ENCODE measurements around the gene ZBTB24. TPM values are rescaled to one million over a fixed set of nuclear protein-coding genes. Genes with fewer than 3 reads are reported as not detected.

The ZBTB24 gene
- total RNA-seq, 1 donor from 2014 or later, result 16.3 TPM

DNA sequence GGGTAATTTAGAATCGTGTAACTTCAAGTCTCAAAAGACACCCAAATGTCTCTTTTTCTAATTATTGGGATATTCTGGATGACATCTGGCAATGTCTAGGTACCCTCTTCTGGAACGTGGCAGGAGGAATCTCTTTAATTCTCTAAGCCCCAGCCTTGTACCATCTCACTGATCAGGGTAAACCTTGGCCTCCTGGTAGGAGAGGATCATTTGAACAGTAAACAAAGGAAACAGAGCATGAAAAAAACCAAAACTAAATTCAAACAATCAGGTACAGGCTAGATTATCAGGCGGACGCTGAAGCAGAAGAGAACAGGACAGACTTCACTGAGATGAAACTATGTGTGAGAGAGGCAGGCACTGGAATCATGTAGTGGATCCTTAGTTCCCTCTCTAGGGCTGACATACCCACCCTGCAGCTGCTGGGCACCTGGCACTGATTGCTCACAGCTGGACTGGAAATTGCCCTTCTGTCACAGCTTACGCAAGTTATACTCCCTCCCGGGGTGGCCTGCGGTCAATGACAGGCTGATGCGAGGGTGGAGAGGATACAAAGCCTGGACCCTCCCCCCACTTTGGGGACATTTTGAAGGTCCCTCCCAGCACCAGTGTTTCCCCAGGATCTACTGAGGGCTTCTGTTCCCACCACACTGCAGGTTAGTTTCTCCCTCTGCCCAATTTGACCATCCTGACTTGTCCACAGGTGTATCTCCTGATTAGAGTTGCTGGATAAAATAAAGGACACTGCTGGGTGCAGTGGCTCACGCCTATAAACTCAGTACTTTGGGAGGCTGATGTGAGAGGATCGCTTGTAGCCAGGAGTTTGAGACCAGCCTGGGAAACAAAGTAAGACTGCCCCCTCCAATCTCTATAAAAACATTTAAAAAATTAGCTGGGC is 20.6 kb upstream of the ZBTB24 start:
- FAIRE-seq (no peak), DNase-seq (ENCODE audit: low spot score in 2 of 2) (no peak)

DNA sequence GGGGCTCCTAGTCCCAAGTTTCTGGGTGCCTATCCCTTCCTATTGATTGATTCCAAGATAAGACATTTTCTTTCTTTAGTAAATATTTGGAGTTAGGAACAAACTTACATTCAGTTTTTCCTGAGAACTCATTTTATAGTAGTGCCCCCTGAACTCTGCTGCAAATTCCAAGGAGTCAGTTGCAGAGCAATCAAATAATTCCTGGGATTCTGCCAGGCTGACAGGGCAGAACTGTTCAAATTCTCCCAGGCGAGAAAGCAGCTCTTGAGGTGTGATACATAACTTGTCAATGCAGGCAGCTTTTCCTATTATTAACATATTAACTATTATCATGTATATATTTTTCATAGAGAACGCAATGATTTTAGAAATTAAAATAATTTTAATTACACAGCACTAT is 15.9 kb upstream of the ZBTB24 start:
- FAIRE-seq, result no peak
- DNase-seq (ENCODE audit: low spot score in 2 of 2), result no peak

DNA sequence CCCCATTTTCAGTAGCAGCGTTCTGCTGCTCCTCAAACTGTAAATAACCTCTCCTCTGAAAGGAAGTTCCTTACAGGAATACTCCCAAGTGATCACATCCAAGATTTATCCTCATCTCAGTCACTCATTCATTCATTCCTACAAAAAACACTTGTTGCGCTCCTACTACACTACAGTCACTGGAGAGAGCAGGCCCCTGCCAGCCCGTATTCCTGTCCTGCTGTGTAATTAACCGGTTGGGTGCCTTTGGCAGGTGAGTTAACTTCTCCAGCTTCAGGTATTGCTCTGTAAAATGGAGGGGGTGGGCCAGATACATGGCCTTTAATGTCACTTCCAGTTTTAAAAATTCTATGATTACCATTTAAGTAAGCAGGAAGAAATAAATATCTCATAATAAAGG is 15.0 kb upstream of the ZBTB24 start:
- no peak for FAIRE-seq
- DNase-seq (ENCODE audit: low spot score in 2 of 2), result no peak

DNA sequence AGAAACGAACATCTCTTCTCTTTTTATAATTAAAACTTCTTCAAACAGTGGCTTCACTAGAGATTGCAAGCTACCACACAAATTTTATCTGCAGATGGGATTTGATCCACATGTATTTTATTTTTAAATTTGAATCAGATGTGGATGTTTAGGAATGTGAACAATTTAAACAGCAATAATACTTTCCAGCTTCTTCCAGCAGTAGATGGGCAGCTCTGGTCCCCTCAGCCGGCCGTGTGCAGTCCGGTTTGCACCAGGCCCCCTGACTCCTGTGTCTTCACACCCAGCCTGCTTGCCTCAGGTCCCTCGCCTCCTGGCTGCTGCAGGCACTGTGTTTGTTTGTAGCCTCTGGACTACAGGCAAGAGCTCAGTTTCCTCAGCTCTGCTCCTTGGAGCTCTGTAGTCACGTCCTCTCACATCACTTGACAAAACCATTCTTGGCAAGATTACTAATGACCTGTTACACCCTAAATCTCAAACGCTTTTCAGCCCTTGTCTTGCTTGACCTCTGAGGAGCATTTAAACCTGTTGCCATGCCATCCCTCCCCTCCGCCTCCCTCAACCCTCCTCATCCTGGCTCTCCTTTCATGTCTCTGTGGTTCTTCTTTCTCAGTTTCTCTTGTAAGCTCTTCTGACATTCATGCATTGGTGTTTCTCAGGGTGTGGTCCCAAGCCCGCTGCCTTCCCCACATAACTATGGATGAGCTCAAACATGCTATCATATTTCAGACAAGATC is 13.2 kb upstream of the ZBTB24 start:
- FAIRE-seq, result no peak
- no peak for DNase-seq (ENCODE audit: low spot score in 2 of 2)

DNA sequence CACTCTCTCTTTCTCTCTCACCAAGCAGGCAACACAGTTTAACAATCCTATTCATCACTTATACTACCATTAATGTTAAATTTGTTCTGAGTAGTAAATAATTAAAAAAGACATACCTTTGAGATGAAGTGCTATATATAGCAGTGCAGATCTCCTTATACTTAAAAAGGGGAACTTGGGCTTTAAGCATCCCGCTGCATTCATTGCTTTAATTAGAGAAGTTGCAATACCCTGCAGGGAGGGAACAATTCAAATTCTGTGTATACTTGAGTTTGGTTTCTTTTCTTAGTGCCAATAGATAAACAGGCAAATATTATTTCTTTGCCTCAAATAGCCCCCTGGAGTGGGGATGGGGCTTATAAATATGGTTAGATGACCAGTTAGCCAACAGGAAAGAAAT is 10.8 kb upstream of the ZBTB24 start:
- FAIRE-seq (no peak), DNase-seq (ENCODE audit: low spot score in 2 of 2) (no peak)

DNA sequence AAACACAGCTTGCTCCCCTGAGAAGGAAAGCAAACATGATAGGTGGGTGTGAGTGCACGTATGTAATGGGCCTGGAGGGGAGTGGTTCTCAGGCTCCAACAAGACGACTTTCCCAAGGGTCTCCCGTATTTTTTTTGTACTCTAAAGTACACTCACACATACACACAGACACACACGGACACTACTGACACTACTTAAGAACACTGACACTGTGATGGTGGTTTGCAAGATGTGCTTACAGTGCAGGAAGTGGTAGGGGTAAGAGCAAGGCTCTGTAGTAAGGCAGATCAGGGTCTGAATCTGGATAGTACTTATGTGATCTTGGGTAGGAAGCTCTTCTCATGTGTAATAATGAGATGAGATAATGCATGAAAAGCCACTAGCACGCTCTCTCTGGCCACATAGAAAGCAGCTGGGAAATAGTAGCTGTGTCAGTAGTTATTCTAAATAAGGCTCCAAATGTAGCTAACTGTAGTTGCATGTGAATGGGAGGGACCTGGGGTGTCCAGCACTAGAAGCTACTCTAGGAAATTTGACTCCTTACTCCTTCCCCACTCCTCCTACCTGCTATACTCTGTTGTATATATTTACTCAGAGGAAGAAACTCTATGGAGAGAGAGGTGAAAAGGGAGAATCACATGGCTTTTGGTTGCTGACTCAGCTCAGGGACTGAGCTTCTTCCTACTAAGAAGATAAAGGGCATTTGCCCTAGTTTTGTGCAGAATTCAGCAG is 8.4 kb upstream of the ZBTB24 start:
- DNase-seq (ENCODE audit: low spot score in 2 of 2) (no peak), FAIRE-seq (no peak)

DNA sequence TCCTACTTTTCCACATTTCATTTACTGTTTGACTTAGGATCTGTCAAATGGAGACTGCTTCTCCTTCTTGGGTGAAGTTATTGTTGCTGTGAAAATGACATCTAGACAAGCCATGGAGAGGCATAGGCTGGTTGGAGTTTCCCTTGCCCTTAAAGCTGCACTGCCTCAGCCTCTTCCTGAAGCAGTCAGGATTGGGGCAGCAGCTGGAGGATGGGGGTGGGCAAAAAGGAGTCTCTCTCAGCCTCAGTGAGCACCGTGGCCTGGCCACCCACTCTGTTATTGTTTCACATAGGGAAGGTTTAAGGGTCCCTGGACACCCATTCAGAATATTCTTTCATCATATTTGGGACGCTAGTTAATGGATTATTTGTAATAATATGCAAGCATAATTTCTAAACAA is 7.7 kb upstream of the ZBTB24 start:
- no peak for FAIRE-seq
- no peak for DNase-seq (ENCODE audit: low spot score in 2 of 2)

DNA sequence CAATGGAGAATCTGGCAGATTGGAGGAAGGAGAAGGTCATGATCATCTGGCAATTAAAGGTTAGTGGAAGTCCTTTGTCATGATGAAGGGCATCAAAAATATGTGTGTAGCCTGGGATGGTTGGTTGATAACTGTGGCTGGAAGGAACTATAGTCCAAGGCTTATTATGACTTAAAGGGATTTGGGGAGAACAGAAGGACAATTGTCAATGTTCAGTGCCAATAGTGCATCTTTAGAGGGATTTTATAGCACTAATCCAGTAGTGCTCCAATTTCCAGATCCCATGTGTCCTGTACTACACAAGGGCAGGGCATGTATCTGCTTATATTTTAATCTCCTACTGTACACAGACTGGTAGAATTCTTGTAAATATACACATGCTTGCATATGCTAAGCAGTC is 5.0 kb upstream of the ZBTB24 start:
- DNase-seq (ENCODE audit: low spot score in 2 of 2) (no peak), FAIRE-seq (no peak)

DNA sequence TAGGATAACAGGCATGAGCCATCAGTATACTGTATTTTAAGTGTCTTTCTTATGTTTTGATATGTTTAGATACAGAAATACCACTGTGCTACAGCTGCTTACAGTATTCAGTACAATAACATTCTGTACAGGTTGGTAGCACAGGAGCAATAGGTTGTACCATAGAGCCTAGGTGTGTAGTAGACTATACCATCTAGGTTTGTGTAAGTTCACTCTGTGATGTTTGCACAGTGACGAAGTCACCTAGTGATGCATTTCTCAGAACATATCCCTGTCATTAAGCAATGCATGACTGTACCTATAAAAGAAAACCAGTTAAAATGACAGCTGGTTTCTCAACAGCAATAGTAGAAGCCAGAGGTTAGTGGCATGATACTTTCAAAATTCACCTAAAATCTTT is 3.0 kb upstream of the ZBTB24 start:
- FAIRE-seq, result no peak
- no peak for DNase-seq (ENCODE audit: low spot score in 2 of 2)

DNA sequence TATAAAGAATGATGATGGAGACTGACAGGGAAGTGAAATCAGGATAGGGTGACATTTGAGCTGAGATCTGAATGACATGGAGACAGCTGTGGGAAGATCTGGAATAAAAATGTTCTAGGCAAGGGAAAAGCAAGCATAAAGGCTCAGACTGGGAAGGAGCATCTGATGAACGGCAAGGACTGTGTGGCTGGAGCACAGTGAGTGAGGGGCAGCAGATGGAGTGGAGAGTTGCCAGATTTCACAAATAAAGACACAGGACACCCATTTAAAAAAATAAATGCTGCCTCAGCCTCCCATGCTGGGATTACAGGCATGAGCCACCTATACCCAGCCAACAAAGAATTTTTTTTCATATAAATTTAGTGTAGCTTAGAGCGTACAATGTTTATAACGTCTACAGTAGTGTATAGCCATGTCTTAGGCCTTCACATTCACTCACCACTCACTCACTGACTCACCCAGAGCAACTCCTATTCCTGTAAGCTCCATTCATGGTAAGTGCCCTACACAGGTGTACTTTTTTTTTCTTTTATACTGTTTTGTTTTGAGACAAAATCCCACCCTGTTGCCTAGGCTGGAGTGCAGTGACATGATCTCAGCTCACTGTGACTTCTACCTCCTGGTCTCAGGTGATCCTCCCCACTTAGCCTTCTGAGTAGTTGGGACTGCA is 2.4 kb upstream of the ZBTB24 start:
- no peak for DNase-seq (ENCODE audit: low spot score in 2 of 2)

DNA sequence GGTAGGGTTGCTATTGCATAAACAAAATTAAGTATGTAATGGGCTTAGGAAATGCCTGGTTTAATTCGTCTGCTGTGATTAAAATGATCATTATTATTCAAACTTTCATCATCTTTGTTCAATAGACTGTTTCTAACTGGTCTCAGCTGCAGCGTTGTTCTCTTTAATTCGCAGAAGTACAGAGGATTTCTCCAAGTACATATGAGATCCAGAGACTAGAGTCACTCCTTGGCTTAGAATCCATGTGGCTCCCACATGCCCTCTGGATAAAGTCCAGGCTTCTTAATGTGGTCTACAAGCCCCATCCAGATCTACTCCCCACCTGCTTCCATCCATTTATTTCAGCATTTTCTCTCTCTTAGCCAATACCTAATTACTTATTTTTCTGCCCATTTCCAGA is 1.1 kb upstream of the ZBTB24 start:
- FAIRE-seq (no peak), DNase-seq (ENCODE audit: low spot score in 2 of 2) (no peak)

More for the DNA sequence above, 2.4 kb upstream of the ZBTB24 start:
- no peak for FAIRE-seq

DNA sequence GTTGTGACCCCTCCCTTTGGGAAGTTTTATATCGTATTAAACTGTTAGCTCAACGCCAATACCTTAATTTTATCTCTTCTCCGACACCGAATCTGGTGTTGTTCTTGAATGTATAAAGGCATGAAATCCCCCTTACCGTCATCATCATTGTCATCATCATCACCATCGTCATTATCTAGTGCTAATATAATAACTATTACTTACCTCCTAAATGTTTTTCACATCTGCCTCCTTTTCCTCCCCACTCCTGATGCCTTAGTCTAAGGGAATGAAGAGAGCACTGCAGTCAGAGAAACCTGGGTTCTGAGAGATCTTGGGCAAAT is 677 bp upstream of the ZBTB24 start:
- FAIRE-seq (no peak), DNase-seq (ENCODE audit: low spot score in 2 of 2) (no peak)

DNA sequence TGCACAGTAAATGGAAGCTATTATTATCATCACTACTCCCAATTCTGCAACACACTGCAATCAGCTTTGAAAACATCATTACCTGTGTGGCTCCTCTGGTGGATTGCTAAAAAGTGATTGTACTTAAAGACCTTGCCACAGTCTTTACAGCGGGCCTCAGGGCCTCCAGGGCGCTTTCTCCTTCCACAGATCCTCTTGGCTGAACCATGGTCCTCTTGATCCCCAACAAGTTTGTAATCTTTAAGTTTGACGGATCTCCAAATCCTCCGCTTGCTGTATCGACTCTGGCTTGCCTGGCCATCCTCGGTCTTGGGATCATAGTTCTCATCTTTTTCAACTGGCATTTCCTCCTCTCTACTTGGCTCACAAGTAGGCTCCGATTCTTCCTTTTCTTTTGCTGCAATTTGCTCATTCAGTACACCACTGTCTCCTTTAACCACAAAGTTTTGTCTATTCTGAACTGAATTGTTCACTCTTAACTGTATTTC is 2.0 kb downstream of the ZBTB24 start:
- no peak for DNase-seq (ENCODE audit: low spot score in 2 of 2)
- FAIRE-seq, result no peak

DNA sequence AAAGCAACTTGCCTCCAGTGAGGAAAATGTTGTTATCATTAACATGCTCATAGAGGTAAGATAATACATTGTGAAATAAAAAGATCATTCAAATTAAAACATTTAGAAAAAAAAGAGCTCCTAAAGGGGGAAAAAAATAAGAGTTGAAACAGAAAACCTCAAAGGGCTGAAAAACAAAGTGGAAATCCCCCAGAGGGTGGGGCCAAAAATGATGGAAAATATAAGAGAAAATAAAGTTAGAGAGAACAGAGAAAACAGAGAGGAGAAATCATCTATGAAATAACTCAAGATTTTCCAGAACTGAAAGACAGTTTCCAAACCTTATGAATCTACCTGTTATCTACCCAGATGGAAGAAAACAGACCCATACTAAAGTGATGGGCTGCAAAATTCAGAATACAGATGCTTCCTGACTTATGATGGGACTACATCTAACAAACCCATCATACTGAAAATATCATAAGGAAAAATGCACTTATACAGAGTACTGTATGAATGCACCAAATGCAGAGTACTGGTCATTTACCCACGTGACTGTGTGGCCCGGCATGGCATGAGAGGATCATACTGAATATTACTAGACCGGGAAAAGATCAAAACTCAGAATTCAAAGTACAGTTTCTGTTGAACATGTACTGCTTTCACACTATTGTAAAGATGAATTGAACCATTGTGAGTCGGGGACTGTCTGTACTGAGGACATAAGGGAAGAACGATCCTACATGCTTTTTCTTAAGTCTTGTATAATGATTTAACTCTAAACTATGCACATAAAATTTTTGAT is 4.0 kb downstream of the ZBTB24 start:
- no peak for FAIRE-seq
- DNase-seq (ENCODE audit: low spot score in 2 of 2), result no peak

DNA sequence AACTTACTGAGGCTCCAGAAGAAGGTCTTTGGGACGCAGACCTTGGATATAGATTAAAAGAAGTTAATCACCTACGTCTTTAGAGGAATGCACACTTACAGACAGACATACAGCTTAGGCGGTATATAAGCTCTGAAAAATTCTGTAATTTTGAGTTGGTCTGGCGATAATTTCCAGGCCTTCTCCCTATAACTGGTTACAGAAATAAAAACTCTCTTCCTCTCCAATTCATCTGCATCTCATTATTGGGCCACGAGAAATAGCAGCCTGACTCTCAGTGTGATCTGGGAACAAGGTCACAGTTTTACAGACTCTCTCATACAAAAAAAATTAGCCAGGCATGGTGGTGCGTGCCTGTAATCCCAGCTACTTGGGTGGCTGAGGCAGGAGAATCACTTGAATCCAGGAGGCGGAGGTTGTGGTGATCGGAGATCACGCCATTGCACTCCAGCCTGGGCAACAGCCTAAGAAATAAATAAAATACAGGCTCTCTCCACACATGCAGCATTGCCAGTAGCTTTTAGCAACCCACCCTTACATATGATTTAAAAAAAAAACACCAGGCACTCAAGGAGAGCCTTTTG is 4.7 kb downstream of the ZBTB24 start:
- DNase-seq (ENCODE audit: low spot score in 2 of 2) (no peak), FAIRE-seq (no peak)

DNA sequence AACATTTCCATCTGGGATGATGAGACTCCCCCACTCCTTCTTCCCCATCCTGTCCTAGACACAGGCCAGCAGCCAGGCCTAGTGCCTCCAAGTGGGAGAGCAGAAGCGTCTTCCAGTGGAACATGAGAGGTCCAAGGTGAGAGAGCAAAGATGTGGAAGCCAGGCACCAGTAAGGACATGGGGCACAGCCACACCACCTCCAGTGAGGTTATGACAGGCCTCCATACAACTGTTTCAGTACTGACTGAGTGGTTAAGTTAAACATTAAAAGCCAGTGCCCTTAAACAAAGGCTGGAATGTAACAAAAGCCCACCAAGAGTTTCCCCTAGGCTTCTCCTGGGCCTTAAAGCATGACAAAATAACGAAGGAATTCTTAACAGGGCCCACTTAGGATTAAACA is 5.3 kb downstream of the ZBTB24 start:
- FAIRE-seq, result no peak
- no peak for DNase-seq (ENCODE audit: low spot score in 2 of 2)

DNA sequence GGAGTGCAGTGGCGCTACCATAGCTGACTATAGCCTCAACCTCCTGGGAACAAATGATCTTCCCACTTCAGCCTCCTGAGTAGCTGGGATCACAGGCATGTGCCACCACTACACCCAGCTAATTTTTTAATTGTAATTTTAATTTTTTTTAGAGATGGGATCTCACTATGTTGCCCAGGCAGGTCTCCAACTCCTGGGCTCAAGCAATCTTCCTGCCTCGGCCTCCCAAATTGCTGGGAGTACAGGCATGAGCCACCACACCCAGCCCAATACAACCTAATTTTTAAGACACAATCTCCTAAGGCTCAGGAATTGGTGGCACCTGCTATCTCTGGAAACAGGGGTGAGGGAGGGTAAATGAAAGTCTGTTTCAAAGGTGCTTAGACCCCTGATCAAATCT is 5.8 kb downstream of the ZBTB24 start:
- no peak for DNase-seq (ENCODE audit: low spot score in 2 of 2)
- FAIRE-seq, result no peak

DNA sequence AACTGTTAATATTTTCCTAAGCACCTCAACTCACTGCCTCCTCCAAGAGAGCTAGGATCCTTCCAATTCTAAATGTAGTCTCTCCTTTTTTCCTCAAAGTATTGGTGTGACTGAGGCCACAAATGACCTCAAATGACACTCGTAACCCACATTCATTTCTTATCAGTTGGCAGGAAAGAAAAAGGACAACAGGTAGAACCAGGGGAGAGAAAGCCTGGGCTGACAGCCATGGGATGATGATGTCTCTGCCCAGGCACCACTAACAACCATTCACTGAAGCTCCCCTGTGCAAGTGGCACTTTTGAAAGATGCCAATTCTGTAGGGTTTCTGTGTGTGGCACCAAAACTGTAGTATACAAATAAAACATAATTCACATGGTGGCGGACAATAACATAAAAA is 7.4 kb downstream of the ZBTB24 start:
- DNase-seq (ENCODE audit: low spot score in 2 of 2) (no peak), FAIRE-seq (no peak)

DNA sequence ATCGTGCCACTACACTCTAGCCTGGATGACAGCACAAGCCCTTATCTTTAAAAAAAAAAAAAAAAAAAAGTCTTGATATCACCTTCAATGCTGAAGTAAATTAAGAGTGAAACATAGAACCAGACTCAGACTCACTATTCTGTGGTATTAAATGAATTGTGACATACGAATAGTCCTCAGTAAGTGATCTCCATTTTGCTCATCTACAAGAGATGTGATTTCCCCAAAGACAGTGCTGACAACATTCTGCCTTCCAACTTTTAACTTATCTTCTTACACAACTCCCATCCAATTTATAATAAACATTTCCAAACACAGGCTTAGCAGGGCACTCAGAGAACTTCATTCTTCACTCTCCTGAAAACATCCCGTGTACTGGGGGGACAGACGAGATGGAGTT is 8.0 kb downstream of the ZBTB24 start:
- FAIRE-seq (no peak), DNase-seq (ENCODE audit: low spot score in 2 of 2) (no peak)

DNA sequence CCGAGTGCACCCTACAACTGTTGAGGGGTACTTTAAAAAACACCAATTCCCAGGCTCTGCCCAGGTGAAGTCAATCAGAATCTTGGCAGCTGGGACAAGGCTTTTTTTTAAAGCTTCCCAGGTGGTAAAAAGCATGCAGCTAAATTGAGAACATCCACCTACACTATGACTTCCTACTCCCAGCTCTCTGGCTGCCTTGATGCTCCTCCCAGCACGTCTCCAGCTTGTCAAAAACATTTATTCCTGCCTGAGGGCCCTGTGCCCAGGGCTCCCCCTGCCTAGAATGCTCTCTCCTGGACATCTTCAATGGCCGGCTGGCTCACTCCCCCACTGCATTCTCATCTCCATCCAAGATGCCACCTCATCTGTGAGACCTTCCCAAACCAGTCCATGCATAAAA is 9.9 kb downstream of the ZBTB24 start:
- FAIRE-seq (no peak), DNase-seq (ENCODE audit: low spot score in 2 of 2) (no peak)

All from frontal cortex (tissue), 4 donors.